NCI-H1092 (cell line): ENCODE data around the gene HAPLN2.
A peak's percentile ranks its signal among the peaks of the same experiment; 100 is the strongest.
"Not testable (repeated sequence)": the region's sequence is repeated elsewhere in the genome, so short reads cannot be mapped to it uniquely, and the experiment has no call there.

Source experiments
- DNase-seq: peaks from one replicate; lab custom pipeline; 2025; lab: John Stamatoyannopoulos, UW

The HAPLN2 gene

DNA sequence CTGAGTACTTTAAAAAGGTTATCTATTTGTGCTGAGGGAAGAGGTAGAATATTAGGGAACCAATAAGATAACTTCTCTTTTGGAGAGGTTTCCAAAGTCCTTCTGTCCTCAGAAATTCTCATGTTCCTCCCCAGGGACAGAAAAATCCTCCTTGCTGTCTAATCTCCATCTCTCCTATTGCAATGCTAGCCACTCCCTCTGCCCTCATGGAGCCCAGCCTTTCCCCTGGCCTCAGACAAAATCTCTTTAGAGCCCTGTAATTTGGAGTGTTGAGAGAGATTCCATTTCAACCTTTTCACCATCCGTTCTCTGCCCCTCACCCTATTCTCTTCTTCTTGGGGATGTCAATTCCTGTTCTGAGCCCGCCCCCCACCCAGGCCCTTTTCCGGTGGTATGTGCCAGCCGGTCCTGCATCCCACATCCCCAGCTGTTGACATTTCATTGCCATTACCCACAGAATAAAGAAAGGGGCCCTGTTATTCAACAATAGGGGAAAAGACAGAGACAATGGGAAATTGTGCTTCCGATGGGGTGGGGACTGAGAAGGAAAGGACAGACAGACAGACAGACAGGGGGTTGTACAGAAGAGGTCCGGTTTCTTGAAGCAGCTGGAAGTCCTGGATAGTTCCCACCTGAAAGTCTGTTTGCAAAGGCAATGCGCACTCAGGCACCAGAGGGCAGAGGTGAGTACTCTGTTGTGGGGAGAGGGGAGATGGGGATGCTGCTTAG, at the start of gene HAPLN2:
HAPLN2 (plus strand) TSS at position 563 of the 729 bp plus-strand sequence. CDS start 4,076 bp downstream, outside the sequence.
- DNase-seq = no peak

DNA sequence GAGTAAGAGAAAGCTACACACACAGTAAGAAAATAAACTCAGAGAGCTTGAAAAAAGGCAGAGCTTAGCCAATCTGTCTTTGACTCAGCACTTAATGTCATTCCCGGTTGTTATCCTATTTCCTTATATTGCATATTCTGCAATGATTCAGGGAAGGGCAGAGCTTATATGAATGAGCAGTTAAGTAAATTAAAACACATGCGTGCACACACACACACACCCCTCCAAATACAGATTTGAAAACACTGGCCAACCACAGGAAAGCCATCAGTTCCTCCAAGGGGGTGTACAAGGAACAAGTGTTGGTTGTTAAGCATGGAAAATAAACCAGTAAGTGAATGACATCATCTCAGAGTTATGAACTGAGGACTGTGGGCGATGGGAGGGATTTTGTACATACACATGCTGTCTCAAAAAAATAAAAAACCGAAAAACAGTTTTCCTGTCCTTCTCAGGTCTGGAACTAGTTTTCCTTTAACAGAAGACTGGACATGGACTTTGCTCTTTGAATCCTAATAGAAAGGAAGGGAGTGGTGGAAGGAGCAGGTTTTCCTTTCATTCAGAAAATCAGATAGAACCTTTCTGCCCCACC, 47.9 kb upstream of the HAPLN2 start:
- no peak for DNase-seq

DNA sequence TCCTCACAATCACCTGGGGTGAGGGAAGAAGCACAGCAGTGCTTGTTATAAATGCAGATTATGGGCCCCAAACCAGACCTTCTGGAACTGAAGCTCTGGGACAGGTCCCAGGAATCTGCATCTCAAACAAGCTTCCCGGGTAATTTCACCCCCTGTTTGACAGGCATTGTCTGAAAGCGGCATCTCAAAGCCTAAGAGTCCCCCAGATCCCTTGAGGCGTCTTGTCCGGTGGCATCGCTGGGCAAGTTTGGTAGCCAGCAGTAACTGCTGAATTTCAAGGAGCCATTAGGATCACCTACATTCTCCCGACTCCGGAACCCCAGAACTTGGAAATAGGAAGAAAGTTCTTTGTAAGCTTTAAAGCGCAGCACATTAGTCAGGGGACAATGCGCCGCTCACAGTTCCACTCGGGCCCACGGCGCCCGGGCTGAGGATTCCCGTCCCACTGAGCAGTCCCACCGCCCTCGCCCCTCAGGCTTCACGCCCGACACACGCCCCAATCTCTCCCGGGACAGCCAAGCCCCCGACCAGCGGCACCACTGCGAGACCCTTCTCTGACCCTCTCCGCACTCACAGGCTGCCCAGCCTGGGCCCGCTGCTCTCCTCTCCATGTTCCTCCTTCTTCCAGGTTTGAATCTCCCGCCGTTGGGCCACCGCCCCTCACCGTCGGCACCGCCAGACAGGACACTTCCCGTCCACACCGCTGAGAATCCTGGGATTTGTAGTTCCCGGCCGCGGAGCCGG, 47.1 kb upstream of the HAPLN2 start, which contains the start of gene IQGAP3:
IQGAP3 (minus strand) TSS at position 647 of the 744 bp plus-strand sequence; CDS start at position 611, 36 bp downstream.
- peak; percentile 72 for DNase-seq

DNA sequence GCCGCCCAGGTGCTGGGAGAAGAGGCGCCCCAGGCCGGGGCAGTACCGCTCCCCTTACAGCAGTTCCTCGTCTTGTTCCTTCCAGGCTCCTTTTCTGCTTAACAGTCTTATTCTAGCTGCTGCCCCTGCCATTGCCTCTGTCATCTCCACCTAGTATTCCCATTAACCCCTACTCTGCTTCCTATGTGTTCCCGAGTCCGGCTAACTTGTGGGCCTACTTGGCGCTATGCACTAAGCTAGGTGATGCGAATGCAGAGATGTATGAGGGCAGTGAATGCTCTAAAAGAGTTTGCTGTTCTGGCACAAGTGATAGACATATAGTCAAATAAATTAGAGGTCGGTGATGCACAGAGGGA, 46.6 kb upstream of the HAPLN2 start:
- DNase-seq = no peak

DNA sequence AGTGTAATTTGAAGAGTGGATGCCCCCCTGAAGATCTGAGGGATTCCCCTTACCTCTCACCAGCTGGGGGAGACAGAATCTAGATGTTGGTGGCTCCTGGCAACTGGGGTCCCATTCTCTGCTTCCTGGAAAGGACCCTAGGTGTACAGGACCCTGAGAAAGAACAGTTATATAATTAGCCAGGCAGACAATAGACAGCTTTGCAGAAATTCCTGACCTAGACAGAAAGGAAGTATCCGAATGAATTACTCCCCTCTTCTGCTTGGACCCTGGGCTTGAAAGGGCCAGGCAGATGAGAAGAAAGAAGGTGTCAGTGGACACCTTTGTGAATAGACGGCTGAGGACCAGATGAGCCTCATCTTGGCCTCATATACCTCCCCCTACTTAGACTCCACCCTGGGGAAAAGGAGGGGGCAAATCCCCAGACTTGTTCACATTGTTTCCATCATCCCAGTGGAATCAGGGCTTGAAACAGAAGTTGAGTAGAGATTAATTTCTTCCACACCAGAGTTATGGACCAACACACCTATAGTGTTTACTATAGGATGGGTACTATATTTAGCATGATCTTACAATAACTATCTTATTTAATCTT, 45.1 kb upstream of the HAPLN2 start:
- no peak for DNase-seq

DNA sequence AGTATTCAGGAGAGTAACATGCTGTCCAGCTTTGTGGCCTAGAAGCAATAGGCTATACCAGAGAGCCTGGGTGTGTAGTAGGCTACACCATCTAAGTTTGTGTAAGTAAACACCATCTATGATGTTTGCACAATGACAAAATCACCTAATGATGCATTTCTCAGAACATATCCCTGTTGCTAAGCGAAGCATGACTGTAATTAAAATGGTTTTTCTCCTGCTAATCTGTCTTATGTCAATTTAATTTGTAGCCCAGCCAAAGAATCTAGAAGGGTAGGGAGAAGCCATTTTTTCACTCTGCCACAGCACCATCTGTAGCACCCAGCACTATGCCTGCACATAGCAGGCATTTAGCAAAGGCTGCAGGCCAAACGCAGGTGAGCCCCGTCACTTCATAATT, 41.7 kb upstream of the HAPLN2 start:
- no peak for DNase-seq

DNA sequence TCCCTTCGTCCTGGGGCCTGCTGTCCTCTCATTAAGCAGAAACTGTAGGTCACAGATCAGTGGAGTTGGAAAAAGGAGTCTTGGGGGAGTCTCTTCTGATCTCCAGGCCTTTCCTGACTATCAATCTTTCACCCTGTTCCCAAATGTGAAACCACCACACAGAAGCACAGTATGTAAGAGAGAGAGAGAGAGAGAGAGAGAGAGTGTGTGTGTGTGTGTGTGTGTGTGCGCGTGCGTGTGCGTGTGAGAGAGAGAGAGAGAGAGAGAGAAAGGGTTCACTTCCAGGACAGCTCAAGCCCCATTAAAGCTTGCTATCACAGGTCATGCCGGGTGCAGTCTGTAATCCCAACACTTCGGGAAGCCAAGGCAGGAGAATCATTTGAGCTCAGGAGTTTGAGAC, 41.2 kb upstream of the HAPLN2 start:
- DNase-seq = no peak

DNA sequence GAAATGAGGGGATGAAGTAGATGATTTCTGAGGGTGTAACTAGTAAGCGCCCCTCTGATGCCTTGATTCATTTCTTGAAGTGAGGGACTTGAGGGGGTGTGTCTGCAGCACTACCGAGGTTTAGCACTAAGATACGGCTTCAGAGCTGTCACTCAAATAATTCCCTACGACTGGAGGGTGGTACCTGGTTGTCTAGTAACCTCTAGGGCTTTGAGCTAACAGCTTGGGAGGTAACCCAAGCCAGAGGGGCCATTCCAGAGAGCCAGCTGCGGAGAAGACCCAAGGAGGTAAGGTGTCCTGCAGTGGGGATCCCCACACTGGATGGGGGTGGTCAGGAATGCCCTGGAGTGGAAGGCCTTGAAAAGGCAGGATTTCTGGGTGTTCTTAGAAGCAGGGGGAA, 39.7 kb upstream of the HAPLN2 start, which contains the start of gene TTC24:
TTC24 (plus strand) TSS at position 252 of the 400 bp plus-strand sequence. CDS start 1,642 bp downstream, outside the sequence.
- DNase-seq = no peak

DNA sequence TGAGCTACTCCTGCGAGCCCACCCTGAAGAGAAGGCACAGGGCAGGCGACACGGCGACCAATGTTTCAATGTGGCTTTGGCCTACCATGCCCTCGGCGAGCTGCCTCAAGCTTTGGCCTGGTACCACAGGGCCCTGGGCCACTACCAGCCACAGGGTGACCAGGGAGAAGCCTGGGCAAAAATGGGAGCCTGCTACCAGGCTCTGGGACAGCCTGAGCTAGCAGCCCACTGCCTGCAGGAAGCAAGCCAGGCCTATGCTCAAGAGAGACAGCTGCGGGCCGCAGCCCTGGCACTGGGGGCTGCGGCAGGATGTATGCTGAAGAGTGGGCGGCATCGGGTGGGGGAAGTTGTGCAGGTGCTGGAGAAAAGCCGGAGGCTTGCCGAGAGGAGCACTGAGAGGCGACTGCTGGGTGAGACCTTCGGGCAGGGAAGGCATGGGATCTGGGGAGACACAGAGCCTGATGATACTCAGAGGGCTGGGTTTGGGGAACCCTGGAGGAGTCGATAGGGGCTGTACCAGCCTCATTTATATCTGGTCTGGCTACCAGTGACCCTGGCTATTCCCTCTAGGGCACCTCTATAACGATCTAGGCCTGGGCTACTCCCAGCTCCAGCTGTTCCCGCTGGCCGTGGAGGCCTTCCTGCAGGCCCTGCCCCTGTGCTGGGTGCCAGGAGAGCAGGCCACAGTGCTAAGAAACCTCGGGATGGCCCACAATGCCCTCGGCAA, 37.4 kb upstream of the HAPLN2 start:
- DNase-seq = no peak

DNA sequence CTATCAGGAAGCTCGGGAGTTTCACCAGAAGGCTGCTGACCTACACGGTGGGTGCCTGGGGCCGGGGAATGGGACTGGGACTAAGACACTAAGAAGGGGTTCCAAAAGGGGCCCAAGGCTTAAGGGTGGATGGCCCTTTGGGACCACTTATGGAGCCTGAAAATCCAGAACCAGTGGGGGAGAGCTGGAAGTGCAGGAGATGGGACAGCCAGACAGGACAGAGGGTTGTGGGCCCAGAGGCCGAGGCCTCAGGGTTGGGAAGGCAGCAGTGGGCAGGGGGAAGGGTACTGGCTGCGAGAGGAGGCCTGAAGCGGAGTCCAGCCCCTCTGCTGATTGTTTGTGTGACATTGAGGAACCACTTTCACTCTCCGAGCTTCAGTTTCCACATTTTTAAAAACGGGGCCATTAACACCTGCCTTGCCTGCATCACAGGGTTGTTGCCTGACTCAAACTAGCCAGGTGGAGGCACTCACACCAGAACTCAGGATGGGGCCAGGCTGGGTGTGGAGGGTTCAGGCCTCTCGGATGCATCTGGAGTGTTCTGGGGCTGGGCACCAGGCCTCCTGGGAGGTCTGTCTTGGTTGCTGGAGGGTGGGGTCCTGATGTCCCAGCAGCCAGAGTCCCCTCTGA, 36.7 kb upstream of the HAPLN2 start:
- no peak for DNase-seq

DNA sequence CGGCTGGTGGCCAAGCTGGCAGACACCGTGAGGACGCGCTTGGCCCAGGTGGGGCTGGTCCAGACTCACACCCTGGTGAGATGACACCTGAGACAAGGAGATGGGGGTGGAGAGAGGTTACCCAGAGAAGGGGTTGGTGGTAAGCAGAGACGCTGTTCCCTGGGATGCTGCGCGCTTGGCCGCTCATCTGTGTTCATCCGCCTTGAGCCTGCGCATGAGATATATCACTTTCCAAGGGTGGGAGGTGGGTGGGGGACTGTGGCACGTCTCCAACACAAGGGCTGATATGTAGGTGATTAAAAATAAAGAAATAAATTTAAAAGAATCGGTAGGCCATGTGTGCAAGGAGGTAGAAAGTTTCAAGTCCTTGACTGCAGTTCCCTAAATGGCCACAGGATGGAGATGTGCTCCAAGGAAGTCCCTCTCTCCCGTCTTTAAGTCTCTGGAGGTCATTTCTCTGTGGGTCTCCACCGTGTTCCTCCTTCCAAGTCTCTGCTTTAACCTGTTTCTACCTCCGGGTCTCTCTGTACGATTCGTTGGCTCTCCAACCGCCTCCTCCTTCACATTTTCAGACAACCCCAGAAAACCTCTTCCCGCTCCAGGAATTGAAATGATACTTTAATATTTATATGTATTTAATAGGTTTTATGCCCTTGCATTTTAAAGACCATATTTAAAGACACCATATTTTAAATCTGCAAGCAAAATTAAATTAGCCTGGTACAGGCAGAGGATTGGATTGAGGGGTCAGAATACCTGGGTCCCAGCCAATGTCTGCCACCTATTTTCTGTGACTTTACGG, 35.2 kb upstream of the HAPLN2 start:
- DNase-seq = peak; percentile 73

DNA sequence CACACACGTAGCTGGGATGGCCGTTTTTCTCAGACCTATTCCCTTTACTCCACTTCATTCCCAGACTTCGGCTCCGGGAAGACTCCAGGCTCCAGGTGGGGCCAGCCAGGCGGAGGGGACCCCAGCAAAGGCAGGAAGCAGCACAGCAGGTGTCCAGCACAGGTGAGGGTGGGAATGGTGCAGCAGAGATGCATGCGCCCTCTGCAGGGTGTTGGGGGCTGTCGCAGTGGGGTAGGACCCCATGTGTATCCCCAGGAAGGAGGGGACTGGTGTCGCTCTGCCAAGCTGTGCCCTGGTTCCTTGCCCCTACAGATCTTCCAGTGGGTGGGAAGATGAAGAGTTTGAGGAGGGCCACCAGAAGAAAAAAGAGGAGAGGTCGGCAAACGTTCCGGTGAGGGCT, 34.4 kb upstream of the HAPLN2 start:
- no peak for DNase-seq

DNA sequence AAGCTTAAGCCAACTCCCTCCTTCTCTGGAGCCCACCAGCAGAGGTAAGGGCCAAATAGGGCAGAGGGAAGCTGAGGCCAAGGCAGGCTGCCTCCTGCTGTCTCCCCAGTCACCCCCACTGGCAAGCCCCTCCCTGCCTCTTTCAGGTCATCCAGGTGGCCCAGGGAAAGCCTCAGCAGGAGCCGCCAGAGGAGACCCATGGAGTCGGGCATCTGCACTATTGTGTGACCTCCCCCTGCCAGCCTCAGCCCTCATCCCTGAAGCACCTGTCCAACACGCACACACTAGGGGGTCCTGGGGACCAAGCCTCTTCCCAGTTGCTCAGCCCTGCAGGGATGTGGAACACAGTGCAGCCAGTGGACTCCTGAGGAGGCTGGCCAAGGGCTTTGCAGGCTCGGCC, 32.9 kb upstream of the HAPLN2 start:
- DNase-seq = no peak

DNA sequence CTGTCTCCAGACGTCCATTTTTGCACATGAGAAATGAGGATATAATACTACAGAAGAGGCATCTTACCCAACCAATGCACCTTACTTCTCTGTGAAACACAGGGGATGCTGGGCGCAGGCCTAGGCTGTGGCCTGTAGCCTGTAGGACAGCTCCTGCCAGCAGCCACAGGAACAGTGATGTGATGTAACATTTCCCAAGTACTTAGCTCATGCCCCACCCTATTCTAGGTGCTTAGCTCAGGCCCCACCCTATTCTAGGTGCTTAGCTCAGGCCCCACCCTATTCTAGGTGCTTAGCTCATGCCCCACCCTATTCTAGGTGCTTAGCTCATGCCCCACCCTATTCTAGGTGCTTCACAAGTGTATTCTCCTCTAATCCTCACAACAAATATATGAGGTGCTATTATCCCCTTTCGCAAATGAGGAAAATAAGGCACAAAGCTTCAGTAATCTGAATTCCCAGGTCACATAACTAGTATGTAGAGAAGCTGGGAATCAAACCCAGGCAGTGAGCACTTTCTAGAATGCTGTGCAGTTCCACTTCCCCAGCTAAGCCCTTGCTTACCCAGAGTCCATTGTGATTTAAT, 32.2 kb upstream of the HAPLN2 start:
- no peak for DNase-seq

DNA sequence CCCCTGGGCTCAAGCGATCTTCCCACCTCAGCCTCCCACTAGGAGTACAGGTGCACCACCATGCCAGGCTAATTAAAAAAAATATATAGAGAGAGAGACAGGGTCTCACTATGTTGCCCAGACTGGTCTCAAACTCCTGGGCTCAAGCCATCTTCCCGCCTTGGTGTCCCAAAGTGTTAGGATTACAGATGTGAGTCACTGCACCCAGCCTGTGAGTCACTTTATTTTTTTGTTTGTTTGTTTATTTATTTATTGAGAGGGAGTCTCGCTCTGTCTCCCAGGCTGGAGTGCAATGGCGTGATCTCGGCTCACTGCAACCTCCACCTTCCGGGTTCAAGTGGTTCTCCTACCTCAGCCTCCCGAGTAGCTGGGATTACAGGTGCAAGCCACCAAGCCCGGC, 31.3 kb upstream of the HAPLN2 start:
- not testable (repeated sequence) for DNase-seq

DNA sequence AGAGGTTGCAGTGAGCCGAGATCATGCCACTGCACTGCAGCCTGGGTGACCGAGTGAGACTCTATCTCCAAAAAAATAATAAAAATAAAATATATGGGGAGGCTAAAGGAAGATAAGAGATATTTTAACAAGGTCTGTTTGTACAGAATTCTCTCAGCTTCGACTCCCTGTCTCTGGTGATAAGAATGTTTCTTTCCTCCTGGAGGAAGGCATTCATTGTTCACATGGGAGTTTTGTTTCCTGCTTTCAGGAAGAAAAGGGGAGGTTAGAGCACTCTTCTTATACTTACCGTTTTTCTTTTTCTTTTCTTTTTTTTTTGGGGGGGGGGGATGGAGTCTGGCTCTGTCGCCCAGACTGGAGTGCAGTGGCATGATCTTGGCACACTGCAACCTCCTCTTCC, 29.7 kb upstream of the HAPLN2 start:
- no peak for DNase-seq

DNA sequence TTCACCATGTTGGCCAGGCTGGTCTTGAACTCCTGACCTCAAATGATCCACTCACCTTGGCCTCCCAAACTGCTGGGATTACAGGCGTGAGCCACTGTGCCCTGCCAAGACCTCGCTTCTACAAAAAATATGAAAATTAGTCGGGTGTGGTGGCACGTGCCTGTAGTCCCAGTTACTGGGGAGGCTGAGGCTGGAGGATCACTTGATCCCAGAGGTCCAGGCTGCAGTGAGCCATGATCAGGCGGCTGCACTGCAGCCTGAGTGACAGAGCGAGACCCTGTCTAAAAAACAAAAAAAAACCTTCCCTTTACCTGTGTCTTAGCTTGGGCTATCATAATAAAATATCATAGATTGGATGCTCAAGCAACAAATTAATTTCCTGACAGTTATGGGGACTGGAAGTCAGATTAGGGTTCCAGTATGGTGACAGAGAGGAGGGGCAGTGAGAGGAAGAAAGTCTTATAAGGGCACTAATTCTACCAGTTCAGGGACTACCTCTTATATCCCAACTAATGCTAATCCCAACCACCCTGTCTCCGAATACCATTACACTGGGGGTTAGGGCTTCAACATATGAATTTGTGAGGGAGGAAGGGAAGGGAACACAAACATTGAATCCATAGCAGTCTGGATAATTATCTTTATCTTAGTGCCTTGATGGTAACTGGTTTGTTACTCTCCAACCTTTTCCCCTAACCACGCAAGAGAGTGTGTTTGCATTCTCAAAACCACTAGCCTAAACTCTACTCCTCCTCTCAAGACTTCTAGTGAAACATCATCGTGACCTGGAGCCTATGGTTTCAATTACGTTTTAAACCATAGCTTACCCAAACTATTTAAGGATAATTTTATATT, 28.7 kb upstream of the HAPLN2 start:
- DNase-seq = no peak

DNA sequence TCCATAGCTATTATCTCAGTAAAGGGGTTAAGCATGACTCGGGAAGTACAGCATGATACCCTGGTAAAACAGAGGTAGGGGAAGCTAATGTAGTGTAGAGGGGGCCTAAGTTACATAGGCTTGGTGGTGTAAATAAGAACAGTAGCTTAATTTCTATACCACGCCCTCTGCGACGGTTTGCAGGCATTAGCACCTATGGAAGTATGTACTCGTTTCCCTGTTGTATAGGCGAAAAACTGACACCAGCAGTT, 28.1 kb upstream of the HAPLN2 start:
- DNase-seq = no peak

DNA sequence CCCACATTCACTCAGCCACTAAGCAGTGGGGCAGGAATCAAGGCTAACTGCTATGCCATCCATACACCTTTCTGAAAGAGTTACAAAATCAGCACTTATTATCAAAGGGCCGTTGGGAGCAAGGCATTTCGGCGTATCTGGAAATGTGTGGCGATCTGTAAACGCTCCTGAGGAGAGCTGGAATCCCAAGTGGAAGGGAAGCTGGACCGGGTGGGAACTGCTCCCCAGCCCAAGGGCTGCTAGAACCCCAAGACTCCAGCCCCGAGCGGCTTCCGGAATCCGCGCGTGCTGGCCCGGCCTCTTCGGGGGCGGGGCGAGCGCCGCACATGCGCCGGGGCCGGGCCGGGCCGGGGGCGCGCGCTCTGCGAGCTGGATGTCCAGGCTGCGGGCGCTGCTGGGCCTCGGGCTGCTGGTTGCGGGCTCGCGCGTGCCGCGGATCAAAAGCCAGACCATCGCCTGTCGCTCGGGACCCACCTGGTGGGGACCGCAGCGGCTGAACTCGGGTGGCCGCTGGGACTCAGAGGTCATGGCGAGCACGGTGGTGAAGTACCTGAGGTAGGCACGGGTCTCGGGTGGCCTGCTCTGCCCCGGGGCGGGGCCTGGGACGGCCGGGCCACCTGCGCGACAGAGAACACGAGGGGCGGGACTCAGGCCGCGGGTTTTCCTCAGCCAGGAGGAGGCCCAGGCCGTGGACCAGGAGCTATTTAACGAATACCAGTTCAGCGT, 27.6 kb upstream of the HAPLN2 start, which contains the start of gene NAXE:
NAXE (plus strand) TSS at position 345 of the 726 bp plus-strand sequence; CDS start at position 374, 29 bp downstream.
- peak; percentile 64 for DNase-seq
